GM18517 (cell line): ENCODE data around the gene EXOSC6.
"Not testable (repeated sequence)": the region's sequence is repeated elsewhere in the genome, so short reads cannot be mapped to it uniquely, and the experiment has no call there.

Experiments
- ATAC-seq: cut with Tn5 transposase; IDR thresholded peaks from one replicate; pipeline ENCODE4 v1.9.1; 2021; ENCODE audit warnings: mild to moderate bottlenecking, moderate library complexity; ENCODE audit not compliant: unreplicated experiment

EXOSC6 gene

GRCh38 chr16:70203508-70203907 lies 48.2 kb downstream of the EXOSC6 start:
- not testable (repeated sequence) for ATAC-seq

- not testable (repeated sequence) for ATAC-seq
Observed at GRCh38 chr16:70200063-70200462, 51.7 kb downstream of the EXOSC6 start.

DNA sequence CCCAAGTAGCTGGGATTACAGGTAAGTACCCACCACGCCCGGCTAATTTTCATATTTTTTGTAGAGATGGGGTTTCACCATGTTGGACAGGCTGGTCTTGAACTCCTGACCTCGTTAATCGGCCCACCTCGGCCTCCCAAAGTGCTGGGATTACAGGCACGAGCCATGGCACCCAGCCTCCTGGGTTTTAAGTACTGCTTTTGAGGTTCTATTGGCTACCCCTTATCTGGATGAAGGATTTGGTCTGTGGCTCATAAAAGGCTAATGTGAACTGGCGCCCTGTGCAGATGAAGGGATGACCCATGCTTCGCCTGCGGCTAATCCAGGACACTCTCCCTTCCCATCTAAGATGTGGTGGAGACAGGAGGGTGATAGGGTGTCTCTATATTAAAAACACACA lies 52.6 kb downstream of the EXOSC6 start:
- ATAC-seq, result not testable (repeated sequence)

- not testable (repeated sequence) for ATAC-seq
Observed at GRCh38 chr16:70198666-70199065, 53.1 kb downstream of the EXOSC6 start.

GRCh38 chr16:70198230-70198629 lies 53.5 kb downstream of the EXOSC6 start:
- not testable (repeated sequence) for ATAC-seq

GRCh38 chr16:70197611-70198010 lies 54.1 kb downstream of the EXOSC6 start:
- ATAC-seq, result not testable (repeated sequence)
